ENCODE measurements around the gene ANKRD42. TPM values are rescaled to one million over a fixed set of nuclear protein-coding genes. Genes with fewer than 3 reads are reported as not detected.

Gene ANKRD42
- total and polyA plus RNA-seq, 9 of the 15 experiments (the other 6 are each of a cell fraction or from before 2014, with no cell fraction given), result 2.8 to 9.1 (median 6.1) TPM

GRCh38 chr11:83157594-83158356, 35.7 kb upstream of the ANKRD42 start (continued):
- TF ChIP-seq ZNF280B (CRISPR knock-in tag; IDR thresholded peaks at IDR 0.05), result no peak
- no peak for TF ChIP-seq GTF2A2 (tag; IDR thresholded peaks at IDR 0.05)
- TF ChIP-seq MCM5 (IDR thresholded peaks at IDR 0.05; ENCODE audit: low read depth), result no peak
- TF ChIP-seq WHSC1 (IDR thresholded peaks at IDR 0.05; ENCODE audit: low read length), result no peak
- no peak for TF ChIP-seq NFIX (CRISPR knock-in tag; IDR thresholded peaks at IDR 0.05; ENCODE audit: low read depth)
- TF ChIP-seq MGA (IDR thresholded peaks at IDR 0.05), result peak; percentile 55
- peak; percentile 93; the same call in 1 of the 2 replicates for TF ChIP-seq AFF4 (CRISPR knock-in tag; IDR thresholded peaks at IDR 0.05)
- TF ChIP-seq CGGBP1 (CRISPR knock-in tag; IDR thresholded peaks at IDR 0.05), result 0 out of 2 replicates have a peak, but pooled peaks have one; percentile 41
- peak; percentile 38 for TF ChIP-seq SNRNP70 (optimal IDR thresholded peaks at IDR 0.05; ENCODE audit: low read depth, low read length)
